Testis (tissue), 3 donors: Measurements from ENCODE around the gene CYREN. TPM values are rescaled to one million over a fixed set of nuclear protein-coding genes. Genes with fewer than 3 reads are reported as not detected.

Experiments
- DNase-seq: peaks from one replicate; pipeline ENCODE4 v3.0.0-alpha.2; 2019
- H3K27ac ChIP-seq, 2 donors: fragments of 200-600 bp; sonication (generic); one replicate each; pipeline ENCODE4 v1.5.1; 2019
- H3K27me3 ChIP-seq: fragments of 200-600 bp; sonication (generic); one replicate; pipeline ENCODE4 v1.5.1; 2019
- H3K36me3 ChIP-seq: fragments of 200-600 bp; sonication (generic); one replicate; pipeline ENCODE4 v1.5.1; 2017; ENCODE audit warnings: low read depth; ENCODE audit errors: missing control alignments
- H3K4me1 ChIP-seq: fragments of 200-600 bp; sonication (generic); one replicate; pipeline ENCODE4 v1.5.1; 2019
- H3K4me3 ChIP-seq, 2 donors: fragments of 200-600 bp; sonication (generic); one replicate each; pipeline ENCODE4 v1.5.1; 2017 to 2019
- H3K9me3 ChIP-seq: fragments of 200-600 bp; sonication (generic); one replicate; pipeline ENCODE4 v1.5.1; 2017
- CTCF ChIP-seq, 3 experiments: fragments of 450-650 bp in 2 of 3; fragments of 200-600 bp in 1 of 3; sonication (generic) in 1 of 3; IDR thresholded peaks; one replicate each; pipeline ENCODE4 v1.5.1; 2016 to 2019; ENCODE audit warnings: antibody characterized with exemption in 3 of 3, mild to moderate bottlenecking in 2 of 3, moderate library complexity in 1 of 3
- POLR2A ChIP-seq: fragments of 450-650 bp; IDR thresholded peaks from one replicate; pipeline ENCODE4 v1.6.1; 2017; ENCODE audit warnings: antibody characterized with exemption, mild to moderate bottlenecking, moderate library complexity
- WGBS, 2 donors: methylation state at CpG; one replicate each; pipeline ENCODE4 v1.1.5; 2018; 5-methylcytosine and 5-hydroxymethylcytosine counted together
- intact Hi-C: fragments of 100-400 bp; cut with DNase I; formaldehyde crosslinking; loops from one replicate; pipeline ENCODE4 v1.15.1; 2023; ENCODE audit warnings: low total_unique reads
- polyA plus RNA-seq: library from polyadenylated mRNA; stranded (reverse); fragments of 350-450 nt; fragmentation: Illumina TruSeq; extraction: RNeasy Lipid Tissue Mini Kit (QIAGEN cat#74804); gene quantifications from one replicate; pipeline ENCODE4 v1.2.3, GENCODE V29; 2014; ENCODE audit warnings: low read depth, low replicate concordance; ENCODE audit not compliant: insufficient read depth
- total RNA-seq, 2 donors: library from RNA; depleted of rRNA; stranded (reverse); fragments of >200 nt; gene quantifications; one replicate each; pipeline ENCODE4 v1.2.3, GENCODE V29; 2016

Gene CYREN
- total and polyA plus RNA-seq, 3 donors from 2014 or later: 36.3 to 47.3 (median 44.3) TPM

GRCh38 chr7:135208102-135208793 lies 37.7 kb upstream of the CYREN start:
- Histone ChIP-seq H3K9me3 (no peaks in the 10 kb centered on the region), H3K4me1 (peaks cover 17% of the 10 kb centered on the region), H3K36me3 (no peaks in the 10 kb centered on the region), H3K27me3 (no peaks in the 10 kb centered on the region), H3K4me3 (no peak overlapping the region), H3K27ac (no peak overlapping the region)
- TF ChIP-seq CTCF (IDR thresholded peaks at IDR 0.05): no peak
- TF ChIP-seq POLR2A: no peak
- DNase-seq: no peak
- intact Hi-C loops: no loop called here
- WGBS, 2 donors: 73 to 86% methylated on average over 5 to 6 of the region's 6 CpGs

DNA sequence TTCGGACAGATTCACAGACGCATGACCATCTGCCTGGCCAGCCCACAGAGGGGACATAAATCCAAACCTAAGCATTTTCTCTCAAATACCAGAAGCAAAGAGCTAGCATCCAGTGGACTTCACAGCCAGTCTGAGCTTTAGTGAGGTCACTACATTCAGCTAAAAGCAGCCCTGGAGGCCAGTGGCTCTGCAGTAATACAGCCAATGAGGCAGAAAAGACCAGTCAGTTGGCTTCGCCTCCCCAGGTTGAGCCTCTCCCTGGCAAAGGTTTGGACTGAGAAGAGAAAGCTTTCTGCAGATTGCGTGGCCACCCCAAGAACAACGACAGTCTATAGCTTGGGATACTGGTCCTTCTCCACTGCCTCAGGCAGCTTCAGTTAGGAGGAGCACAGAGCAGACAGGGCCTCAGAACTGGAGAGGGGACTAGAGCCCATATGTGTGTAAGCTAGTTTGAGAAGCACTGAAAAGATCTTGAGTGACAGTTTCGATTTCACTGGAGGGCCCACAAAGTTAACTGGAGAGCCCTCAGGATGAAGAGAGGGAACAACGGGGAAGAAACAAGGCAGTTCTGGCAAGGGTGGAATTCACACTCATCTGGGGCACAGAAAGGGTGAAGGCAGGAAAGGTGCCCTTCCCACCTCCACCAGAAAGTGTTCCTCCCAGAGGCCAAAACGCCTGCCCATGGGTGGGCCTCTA lies 37.0 kb upstream of the CYREN start:
- intact Hi-C loops: no loop called here
- no peak for TF ChIP-seq CTCF (IDR thresholded peaks at IDR 0.05)
- no peak for TF ChIP-seq POLR2A
- H3K36me3 ChIP-seq: no peaks in the 10 kb centered on the region
- H3K9me3 ChIP-seq: no peaks in the 10 kb centered on the region
- WGBS, 2 donors: 84 to 85% methylated on average over 7 to 8 of the region's 8 CpGs
- H3K27me3 ChIP-seq: no peaks in the 10 kb centered on the region
- H3K27ac ChIP-seq: no peak overlapping the region
- DNase-seq: no peak
- H3K4me1 ChIP-seq: peaks cover 17% of the 10 kb centered on the region
- H3K4me3 ChIP-seq: no peak overlapping the region

- Histone ChIP-seq H3K4me1 (peaks cover 17% of the 10 kb centered on the region), H3K9me3 (no peaks in the 10 kb centered on the region), H3K27me3 (no peaks in the 10 kb centered on the region), H3K4me3 (no peak overlapping the region), H3K27ac (no peak overlapping the region), H3K36me3 (no peaks in the 10 kb centered on the region)
- 89 to 91% methylated on average over 7 of the region's 7 CpGs for WGBS, 2 donors
- TF ChIP-seq POLR2A (no peak), CTCF (IDR thresholded peaks at IDR 0.05) (no peak)
- no peak for DNase-seq
- intact Hi-C loops: no loop called here
These were observed 36.5 kb upstream of the CYREN start for GRCh38 chr7:135206941-135207391.

GRCh38 chr7:135205850-135206249 lies 35.3 kb upstream of the CYREN start:
- H3K27me3 ChIP-seq: no peaks in the 10 kb centered on the region
- no peak overlapping the region for H3K27ac ChIP-seq
- peaks cover 17% of the 10 kb centered on the region for H3K4me1 ChIP-seq
- no peak for TF ChIP-seq POLR2A
- TF ChIP-seq CTCF (IDR thresholded peaks at IDR 0.05): no peak
- 89 to 95% methylated on average over 8 of the region's 8 CpGs for WGBS, 2 donors
- intact Hi-C loops: no loop called here
- H3K4me3 ChIP-seq: no peak overlapping the region
- no peak for DNase-seq
- no peaks in the 10 kb centered on the region for H3K9me3 ChIP-seq
- H3K36me3 ChIP-seq: no peaks in the 10 kb centered on the region
